ENCODE measurements around the gene ZNF438. TPM values are rescaled to one million over a fixed set of nuclear protein-coding genes. Genes with fewer than 3 reads are reported as not detected.

ZNF438 gene
- 25.8 TPM for total RNA-seq (2013)
- polyA plus RNA-seq: 10 to 100 TPM in 1 of 3 donors, 1 to 10 TPM in 2; 5.4 to 11.1 (median 9.3) TPM
- polyA minus RNA-seq: 6.7 and 13.8 TPM in 2 replicates
- total RNA-seq: 20.1 to 47.3 (median 31.0) reads per million in 11 experiments

DNA sequence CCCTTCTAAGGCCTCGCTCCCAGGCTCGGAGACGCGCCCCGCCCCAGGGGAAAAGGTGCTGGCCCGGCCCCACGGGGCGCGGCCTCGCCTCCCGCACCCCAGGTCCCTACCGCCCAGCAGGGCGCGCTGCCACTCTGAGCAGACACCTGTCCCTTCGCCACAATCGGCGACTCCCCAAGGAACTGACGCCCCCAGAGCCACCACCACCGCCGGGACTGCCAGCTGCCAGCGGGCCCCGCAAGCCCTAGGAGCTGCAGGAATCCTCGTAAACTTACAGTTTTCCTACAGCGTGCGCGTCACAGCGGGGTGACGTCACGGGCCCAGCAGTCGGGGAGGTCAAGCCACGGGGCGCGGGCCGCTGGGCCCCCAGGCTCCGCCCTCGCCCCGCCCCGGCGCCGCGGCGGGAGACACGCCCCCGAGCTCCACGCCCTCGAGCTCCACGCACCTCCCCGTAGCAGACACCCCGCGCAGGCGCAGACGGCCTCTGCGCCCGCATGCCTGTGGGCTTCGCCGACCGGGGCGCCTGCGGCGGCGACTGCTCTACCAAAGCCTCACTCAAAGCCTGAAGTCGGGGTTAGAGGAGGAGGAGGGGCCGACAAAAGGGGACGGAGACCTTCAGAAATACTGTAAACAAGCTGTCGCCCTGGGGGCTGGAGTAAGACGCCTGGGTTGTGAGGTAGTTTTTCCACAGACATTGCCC, at the start of gene ZNF438:
Gene ZNF438 (minus strand): TSS at position 308 of the 700 bp plus-strand sequence. CDS start 154,831 bp downstream, outside the sequence.
- H3K79me2 ChIP-seq (ENCODE audit: insufficient read depth, low read length): peaks cover 46% of the 10 kb centered on the region
- H3K27ac Mint-ChIP-seq: peak within 1 kb of the TSS; percentile 98 to 100 (median 99)
- peaks cover 0 to 3% of the 10 kb centered on the region in 2 donors for H3K36me3 Mint-ChIP-seq

GRCh38 chr10:31076610-31076988, 44.9 kb upstream of the ZNF438 start:
- TF ChIP-seq CTCF (IDR thresholded peaks at IDR 0.05): no peak
- Histone ChIP-seq H3K27ac (ENCODE audit: low read depth in 1 of 2, low read length in 2 of 2) (no peak overlapping the region), H3K4me2 (replicated peaks; ENCODE audit: extremely low read depth, low read length, poor library complexity, severe bottlenecking) (no peak overlapping the region), H3K27me3 (ENCODE audit: control insufficient read depth in 2 of 2, insufficient read depth in 2 of 2, low read length in 2 of 2) (no peaks in the 10 kb centered on the region), H3K4me3 (replicated peaks in 1 of 3; ENCODE audit: low read depth in 2 of 3, low read length in 3 of 3) (no peak overlapping the region), H4K20me1 (ENCODE audit: insufficient read depth, low read length) (no peaks in the 10 kb centered on the region), H3K36me3 (replicated peaks in 1 of 2; ENCODE audit: control insufficient read depth in 1 of 2, insufficient read depth in 2 of 2, low read length in 2 of 2) (no peaks in the 10 kb centered on the region), H2AFZ (ENCODE audit: insufficient read depth, low read depth, low read length, poor library complexity, severe bottlenecking) (no peak overlapping the region), H3K4me1 (ENCODE audit: control insufficient read depth in 1 of 2, insufficient read depth in 2 of 2, low read length in 2 of 2) (no peaks in the 10 kb centered on the region), H3K9me3 (replicated peaks in 1 of 2; ENCODE audit: control insufficient read depth in 1 of 2, insufficient read depth in 1 of 2, low read length in 2 of 2) (no peaks in the 10 kb centered on the region), H3K9ac (ENCODE audit: insufficient read depth, low read length, poor library complexity, severe bottlenecking) (no peak overlapping the region), H3K79me2 (ENCODE audit: insufficient read depth, low read length) (no peaks in the 10 kb centered on the region)
- Mint-ChIP-seq H3K27ac (no peak overlapping the region), H3K4me1 (no peaks in the 10 kb centered on the region), H3K4me3 (no peak overlapping the region), H3K27me3 (ENCODE audit: low read depth in 3 of 3) (peaks cover 1 to 8% (median 2%) of the 10 kb centered on the region in 3 donors), H3K9me3 (peaks cover 0 to 3% (median 0%) of the 10 kb centered on the region in 7 donors), H3K36me3 (no peaks in the 10 kb centered on the region)
- WGBS (ENCODE audit: insufficient coverage): 100% methylated on average over 3 of the region's 6 CpGs
- intact Hi-C loops (cut with micrococcal nuclease): no loop called here
- no peak for DNase-seq

More for the DNA sequence above, at the start of gene ZNF438:
- peak; percentile 93 to 97 (median 94) for DNase-seq
- Histone ChIP-seq H3K4me1 (ENCODE audit: control insufficient read depth in 1 of 2, insufficient read depth in 2 of 2, low read length in 2 of 2) (peaks cover 40 to 41% of the 10 kb centered on the region in 2 donors), H3K9me3 (replicated peaks in 1 of 2; ENCODE audit: control insufficient read depth in 1 of 2, insufficient read depth in 1 of 2, low read length in 2 of 2) (no peaks in the 10 kb centered on the region), H3K27me3 (ENCODE audit: control insufficient read depth in 2 of 2, insufficient read depth in 2 of 2, low read length in 2 of 2) (no peaks in the 10 kb centered on the region), H3K36me3 (replicated peaks in 1 of 2; ENCODE audit: control insufficient read depth in 1 of 2, insufficient read depth in 2 of 2, low read length in 2 of 2) (no peaks in the 10 kb centered on the region), H3K4me3 (replicated peaks in 1 of 3; ENCODE audit: low read depth in 2 of 3, low read length in 3 of 3) (peak within 1 kb of the TSS; percentile 74 to 94 (median 84)), H3K4me2 (replicated peaks; ENCODE audit: extremely low read depth, low read length, poor library complexity, severe bottlenecking) (peak within 1 kb of the TSS; percentile 76), H2AFZ (ENCODE audit: insufficient read depth, low read depth, low read length, poor library complexity, severe bottlenecking) (peak within 1 kb of the TSS; percentile 85), H3K27ac (ENCODE audit: low read depth in 1 of 2, low read length in 2 of 2) (peak within 1 kb of the TSS; percentile 96 to 100), H4K20me1 (ENCODE audit: insufficient read depth, low read length) (no peaks in the 10 kb centered on the region), H3K9ac (ENCODE audit: insufficient read depth, low read length, poor library complexity, severe bottlenecking) (peak within 1 kb of the TSS; percentile 87)
- peak within 1 kb of the TSS; percentile 84 to 94 for H3K4me3 Mint-ChIP-seq
- TF ChIP-seq CTCF (IDR thresholded peaks at IDR 0.05): peak; percentile 76
- H3K9me3 Mint-ChIP-seq: no peaks in the 10 kb centered on the region
- H3K4me1 Mint-ChIP-seq: peaks cover 45% of the 10 kb centered on the region
- H3K27me3 Mint-ChIP-seq (ENCODE audit: low read depth in 3 of 3): no peaks in the 10 kb centered on the region
- intact Hi-C loops (cut with micrococcal nuclease): loop anchor here (5.0 to 10.0 kb wide), 3 partner anchors 34 to 733 kb away; no protein-coding TSS in a partner anchor
- under 1% methylated on average over 62 of the region's 66 CpGs for WGBS (ENCODE audit: insufficient coverage)
